T-helper 9 cell (primary cell): ENCODE results near the gene ADH1B.
"Not testable (repeated sequence)": the region's sequence is repeated elsewhere in the genome, so short reads cannot be mapped to it uniquely, and the experiment has no call there.

Experiments
- DNase-seq: peaks from one replicate; pipeline ENCODE4 v3.0.0-alpha.2; 2020

The ADH1B gene

DNA sequence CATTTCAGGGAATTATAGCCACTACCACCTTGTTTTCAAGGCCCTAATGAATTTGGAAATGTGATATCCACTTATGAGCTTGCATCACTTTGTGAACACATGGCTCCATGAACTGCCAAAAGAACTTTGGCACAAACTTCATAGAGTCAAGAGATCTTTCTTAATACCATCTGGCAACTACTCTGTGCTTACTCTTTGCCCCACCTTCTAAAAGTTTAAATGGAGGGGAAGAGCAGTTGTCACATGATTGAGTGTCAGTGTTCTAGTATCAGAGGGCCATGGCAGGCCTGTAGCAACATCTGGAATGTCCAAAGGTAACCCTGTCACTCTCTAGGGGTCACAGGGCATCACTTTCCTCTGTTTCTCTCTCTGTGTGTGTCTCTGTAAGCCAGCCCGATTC is 2.6 kb upstream of the ADH1B start:
- no peak for DNase-seq

DNA sequence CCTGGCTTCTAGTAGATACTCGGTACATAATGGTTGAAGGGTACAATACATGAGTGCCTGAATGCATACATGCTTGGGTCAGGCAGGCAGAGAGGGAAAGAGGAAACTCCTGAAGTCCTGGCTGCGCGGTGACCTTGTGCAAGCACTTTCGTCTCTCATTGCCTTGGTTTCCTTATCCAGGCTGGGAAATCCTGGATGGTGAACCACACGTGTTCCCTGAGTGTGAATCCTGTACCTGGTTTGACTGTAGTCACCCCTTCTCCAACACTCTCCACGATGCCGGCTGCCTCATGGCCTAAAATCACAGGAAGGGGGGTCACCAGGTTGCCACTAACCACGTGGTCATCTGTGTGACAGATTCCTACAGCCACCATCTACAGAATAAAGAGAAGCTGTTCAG is 3.4 kb downstream of the ADH1B start:
- not testable (repeated sequence) for DNase-seq

DNA sequence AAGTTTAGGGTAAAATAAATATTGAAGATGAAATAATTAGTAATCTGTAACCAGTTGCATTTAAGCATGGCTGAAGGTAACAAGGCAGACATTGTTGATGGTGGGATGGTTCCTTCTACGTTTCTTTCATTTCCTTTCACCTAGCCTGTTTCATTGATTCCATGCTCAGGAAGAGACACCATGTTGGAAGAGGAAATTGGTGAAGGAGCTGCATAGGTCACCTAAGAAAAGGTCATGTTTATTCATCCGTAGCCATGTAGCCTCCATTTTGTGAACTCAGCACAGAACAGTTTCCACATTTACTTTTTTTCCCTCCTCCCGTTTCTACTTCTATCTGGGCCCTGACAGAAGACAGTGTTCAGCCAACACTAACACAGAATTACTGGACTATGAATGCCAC is 3.8 kb downstream of the ADH1B start:
- no peak for DNase-seq

DNA sequence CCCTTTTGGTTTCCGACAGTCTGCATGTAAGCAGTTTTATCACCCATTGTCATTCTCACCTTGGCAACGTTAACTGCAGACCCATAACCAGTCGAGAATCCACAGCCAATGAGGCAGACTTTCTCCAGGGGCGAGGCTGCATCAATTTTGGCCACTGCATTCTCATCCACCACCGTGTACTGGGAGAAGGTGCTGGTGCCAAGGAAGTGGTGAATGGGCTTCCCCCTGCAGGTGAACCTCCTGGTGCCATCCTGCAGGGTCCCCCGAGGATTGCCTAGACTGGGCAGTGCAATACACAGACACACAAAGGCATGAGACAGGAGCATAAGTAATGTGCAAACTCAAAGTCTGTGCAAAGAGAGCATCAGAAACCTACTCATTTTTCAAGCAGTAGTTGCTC is 5.4 kb downstream of the ADH1B start:
- no peak for DNase-seq

DNA sequence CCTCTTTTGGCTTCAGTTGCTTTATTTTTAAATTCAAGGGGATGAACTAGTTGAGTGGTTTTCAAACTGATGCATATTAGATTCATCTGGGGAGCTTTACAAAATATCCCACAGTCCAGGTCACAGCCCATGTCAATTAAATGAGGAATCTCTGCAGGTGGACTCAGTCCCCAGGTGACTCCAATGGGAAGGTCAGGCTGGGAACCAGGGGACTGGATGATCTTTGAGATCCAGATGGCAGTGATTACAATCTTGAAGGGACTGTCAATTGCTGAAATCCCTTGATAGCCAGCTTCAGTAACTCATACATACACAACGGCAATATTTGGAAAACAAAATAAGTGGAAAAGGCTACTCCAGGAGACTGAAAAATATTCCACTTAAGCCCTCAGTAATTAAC is 7.0 kb downstream of the ADH1B start:
- DNase-seq, result no peak

DNA sequence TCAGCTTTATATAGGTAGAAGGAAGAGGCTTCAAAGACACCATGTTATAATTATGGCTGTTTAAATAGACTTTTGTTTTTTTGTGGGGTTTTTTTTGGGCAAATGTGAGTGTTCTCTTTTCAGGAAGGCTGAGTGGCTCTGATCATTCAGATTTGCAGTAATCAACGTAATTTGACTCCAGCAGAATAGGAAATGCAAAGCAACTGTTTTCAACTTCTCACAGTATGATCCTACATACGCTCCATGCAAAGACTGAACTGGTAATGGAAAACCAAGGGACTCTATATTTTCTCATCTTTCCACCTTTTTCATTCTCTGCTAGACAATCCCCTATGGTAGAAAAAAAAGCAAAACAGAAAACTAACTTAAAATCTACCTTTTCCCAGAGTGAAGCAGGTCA is 10.8 kb downstream of the ADH1B start:
- DNase-seq, result no peak

DNA sequence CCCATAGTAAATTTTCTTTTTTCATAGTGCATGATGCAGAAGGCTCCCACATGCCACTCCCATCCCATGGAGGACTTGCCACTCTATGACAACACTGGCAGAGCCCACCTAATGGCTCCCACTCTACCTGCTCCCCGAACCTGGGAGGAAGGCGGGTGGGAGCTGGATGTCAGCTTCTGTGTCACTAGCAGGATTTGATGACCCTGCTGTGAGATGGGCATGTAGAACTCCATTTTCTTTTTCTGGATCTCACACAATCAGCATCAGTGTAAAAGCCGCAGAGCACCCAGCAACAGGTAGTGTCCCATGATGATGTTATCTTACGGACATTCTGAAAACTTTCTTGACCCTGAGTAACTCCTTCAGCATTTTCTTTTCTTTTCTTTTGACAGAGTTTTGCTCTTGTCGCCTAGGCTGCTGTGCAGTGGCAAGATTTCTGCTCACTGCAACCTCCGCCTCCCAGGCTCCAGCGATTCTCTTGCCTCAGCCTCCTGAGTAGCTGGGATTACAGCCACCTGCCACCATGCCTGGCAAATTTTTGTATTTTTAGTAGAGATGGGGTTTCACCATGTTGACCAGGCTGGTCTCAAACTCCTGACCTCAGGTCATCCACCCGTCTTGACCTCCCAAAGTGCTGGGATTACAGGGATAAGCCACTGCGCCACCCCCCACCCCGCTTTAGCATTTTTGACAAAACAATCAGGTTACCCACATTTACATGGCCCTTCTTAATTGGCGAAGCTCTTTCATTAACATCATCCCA is 15.4 kb downstream of the ADH1B start:
- DNase-seq, result no peak

DNA sequence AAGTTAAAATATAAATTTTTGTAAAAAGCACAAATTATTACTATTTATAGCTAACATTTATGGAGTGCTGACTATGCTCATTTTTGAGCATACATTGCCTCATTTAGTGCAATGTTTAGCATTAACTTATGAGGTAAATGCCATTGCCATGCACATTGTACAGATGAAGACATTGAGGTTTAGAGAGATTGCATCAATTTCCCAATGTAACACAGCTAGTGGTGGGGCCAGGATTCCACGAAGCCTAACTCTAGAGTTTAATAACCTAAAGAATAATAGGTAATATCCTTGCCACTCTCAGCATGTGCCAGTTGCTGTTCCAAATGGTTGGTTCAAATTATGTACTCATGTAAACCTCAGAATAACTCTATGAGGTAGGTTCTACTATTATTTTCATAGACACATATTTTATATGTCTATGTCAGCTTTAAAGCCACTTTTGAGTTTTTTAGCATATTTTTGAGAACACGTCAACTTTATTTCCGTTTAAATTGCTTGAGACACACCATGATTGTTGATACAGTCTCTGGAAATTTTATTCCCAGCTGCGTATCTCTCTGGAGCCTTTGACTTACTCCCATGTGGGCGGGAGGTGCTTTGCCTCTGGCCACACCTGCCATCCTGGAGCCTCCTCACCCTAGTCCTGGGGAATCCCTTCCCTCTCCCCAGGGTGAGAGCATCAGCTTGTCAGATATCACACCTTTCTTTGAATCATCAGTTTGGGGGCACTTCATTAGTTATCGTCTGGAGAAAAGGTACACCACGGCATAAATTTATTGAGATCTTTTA is 19.6 kb downstream of the ADH1B start:
- no peak for DNase-seq

DNA sequence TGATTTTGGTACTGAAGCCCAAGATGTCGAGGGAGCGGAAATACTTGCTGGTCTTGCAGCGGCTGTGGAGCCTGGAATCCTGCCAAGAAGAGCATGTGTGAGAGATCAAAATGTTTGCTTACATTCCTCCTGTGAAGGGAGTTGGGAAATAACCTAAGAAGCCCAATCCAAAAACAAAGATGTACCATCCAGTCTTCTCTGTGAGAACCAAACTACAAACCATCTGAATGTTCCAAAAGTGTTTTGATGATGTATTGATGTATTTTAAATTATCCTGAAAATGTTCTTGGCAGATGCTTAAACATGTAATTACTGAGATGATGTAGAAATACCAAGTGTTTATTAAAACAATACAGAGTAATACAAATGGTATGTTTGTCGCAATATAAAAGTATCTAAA is 20.3 kb downstream of the ADH1B start:
- no peak for DNase-seq

DNA sequence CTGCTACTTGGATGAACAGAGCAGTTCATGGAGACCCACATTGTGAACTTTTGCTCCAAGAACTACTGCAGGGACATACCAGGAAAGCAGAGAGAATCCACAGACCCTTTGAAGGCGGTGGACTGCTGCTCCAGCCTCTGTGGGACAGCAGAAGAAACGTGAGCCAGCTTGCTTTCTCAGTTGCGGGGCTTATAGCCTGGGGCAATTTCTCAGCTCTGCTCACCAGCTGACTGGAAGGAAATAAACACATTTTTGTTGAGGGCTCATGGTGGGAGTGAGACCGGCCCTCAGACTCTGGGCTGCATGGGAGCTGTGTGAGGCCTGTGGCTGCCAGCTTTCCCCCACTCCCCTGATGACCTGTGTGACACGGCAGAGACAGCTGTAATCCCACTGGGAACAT is 27.8 kb downstream of the ADH1B start:
- DNase-seq, result no peak

DNA sequence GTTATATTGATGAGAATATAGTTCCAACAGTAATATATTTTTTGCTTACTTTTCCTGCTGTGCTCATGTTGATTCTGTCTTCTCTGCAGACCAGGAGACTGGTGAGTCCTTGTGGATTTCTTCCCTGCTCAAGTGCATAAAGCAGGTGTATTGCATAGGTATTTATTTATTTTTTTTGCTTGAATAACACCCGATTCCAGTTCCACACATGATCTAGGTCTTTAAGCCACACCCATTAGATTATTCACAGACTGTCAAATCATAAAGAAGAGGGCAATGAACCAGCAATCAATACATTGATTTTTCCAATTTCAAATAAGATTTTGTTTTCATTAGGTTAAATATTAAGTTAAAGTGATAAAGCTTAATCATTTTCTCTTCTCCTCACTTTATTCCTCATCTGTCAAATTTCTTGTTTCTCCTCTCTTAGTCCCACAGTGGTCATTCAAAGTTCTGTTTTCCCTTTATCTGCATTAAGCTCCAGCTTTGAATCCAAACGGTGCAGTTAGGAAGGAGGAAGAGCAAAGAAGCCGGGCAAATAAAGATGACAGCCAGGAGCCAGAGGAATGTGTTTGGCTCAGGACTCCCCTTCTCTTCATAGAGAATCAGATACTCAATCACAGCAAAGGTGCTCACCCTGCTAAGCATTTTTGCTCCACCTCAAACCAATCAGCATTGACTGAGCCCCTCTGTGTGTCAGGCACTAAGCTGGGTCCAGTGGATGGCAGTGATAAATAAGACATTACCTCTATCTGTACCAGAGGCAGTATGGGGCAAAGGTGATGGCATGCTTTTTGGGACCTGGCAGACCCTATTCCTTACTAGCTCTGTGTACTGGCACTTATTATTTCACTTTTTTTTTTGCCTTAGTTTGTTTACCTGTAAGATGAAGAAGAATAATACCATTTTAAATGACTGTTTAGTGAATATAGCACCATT is 30.1 kb downstream of the ADH1B start, which contains the start of gene ADH1A:
ADH1A (minus strand) TSS at position 138 of the 939 bp plus-strand sequence; CDS start at position 67, 71 bp downstream.
- no peak for DNase-seq

DNA sequence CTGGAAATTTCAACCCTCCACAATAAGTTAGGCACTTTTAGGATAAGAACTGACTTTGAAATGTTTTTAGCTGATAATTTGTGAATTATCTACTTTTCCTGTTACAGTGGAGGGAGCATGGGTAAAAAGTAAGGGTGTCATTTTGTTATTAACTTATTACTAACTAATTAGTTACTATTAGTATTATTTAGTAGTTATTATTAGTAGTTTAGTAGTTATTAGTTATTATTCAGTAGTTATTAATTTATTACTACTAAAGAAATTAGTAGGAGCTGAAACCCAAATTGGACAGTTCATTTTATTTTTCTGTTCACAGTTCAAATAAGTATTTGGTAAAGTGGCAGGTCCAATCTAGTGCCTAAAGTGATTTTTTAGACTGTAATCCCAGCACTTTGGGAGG is 35.8 kb downstream of the ADH1B start:
- no peak for DNase-seq

DNA sequence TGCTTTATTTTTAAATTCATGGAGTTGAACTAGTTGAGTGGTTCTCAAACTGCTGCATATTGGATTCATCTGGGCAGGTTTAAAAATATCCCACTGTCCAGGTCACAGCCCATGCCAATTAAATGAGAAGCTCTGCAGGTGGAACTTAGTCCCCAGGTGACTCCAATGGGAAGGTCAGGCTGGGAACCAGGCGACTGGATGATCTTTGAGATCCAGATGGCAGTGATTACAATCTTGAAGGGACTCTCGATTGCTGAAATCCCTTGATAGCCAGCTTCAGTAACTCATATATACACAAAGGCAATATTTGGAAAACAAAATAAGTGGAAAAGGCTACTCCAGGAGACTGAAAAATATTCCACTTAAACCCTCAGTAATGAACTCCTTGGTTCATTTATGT is 38.5 kb downstream of the ADH1B start:
- DNase-seq, result no peak

DNA sequence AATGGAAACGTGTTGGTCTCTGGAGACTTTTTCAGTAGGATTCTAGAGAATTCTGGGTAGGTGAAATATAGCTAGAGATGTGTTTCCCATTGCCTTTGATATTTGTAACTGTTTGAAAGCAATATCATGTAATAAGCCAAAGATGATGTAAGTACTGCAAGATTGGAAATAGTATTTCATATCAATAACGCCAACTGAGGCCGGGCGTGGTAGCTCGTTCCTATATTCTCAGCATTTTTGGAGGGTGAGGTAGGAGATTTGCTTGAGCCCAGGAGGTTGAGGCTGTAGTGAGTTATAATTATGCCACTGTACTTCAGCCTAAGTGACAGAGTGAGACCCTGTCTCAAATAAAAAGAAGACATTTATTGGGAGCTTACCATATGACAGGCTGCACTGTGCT is 39.9 kb downstream of the ADH1B start:
- no peak for DNase-seq

DNA sequence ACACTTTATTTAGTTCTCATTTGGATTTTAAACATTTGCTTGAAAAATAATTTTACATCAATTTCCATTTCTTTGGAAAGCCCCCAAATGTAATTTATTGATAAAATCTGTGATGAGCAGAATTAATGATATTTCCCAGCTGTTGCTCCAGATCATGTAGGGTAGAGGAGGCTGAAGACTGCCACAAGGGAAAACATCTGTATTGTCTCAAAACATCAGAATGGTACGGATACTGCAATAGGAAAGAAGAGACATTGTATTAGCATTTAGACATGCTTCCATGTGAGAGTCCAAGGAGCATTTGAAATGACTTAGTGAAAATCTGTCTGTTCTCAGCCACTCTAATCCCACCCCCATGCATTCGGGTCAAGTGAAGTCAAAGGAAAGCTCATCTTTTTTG is 44.8 kb downstream of the ADH1B start:
- no peak for DNase-seq

DNA sequence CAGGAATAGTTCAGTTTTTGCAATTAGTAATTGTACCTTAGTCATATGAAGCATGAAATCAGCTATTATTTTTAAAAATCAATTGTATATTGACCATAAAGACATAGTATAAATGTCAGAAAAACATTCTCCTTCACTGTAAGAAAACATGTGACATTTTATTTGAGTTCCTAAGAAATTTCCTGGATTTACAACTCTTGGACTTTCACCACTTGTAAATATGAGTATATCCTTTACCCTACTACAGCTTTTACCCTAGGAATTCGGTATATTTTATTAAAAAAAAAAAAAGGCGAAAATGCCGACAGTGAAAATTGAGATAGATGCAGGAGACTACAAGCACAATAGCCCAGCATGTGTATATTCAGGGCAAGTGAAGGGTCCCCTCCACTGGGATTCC is 45.3 kb downstream of the ADH1B start:
- DNase-seq, result no peak

DNA sequence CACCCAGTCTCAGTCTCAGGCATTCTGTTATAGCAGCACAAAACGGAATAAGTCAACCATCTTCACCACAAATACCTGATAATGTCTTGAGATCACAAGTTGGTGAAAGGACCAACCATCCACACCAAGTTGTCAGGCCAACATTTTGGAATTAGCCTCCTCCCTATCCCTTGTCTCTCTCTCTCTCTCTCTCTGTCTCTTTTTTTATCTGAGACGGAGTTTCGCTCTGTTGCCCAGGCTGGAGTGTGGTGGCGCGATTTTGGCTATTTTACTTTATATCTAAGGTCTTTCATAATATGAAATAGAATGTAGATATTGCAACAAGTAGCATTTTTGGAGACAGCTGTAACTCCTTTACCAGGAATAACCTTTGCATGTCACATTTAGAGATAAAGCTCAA is 46.2 kb downstream of the ADH1B start:
- DNase-seq, result no peak

DNA sequence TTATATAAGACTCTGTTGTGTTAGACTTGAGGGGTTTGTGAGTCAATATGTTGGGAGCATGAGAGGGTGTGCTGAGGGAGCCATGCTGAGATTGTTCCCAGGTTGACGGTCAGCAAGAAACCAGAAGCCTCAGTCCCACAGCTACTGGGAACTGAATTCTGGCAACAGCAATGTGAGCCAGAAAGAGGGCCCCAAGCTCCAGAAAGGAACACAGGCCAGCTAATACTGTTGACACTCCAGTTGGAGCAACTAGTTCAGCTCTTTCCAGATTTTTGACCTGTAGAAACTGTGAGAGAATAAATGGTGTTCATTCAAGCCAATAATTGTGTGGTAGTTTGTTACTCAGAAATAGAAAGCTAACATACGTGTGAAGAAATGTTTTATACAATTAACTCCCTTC is 47.5 kb downstream of the ADH1B start:
- no peak for DNase-seq

DNA sequence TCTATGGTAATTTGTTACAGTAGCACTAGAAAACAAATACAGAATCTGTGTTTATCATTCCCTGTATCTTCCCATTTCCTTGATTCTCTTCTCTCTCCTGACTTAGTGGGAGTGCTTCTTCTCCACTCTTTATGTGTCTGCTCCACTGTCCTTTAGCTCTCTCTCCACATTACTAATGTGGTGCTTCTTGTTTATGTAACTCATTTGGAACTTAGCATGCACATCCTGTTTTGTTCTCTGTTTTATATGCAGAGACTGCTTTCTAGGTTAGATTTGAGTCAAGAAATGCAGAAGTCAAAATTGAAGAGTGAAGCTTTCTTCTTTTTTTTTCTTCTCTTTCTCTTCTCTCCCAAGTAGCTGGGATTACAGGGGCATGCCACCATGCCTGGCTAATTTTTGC is 56.3 kb downstream of the ADH1B start:
- no peak for DNase-seq
